Stimulated activated CD8-positive, alpha-beta memory T cell treated with anti-CD3 and anti-CD28 coated beads, Interleukin-7, amount 100 ng/mL, for 24 hours (primary cell): Measurements from ENCODE around the gene NXN.
A peak's percentile ranks its signal among the peaks of the same experiment; 100 is the strongest.
"Not testable (repeated sequence)": the region's sequence is repeated elsewhere in the genome, so short reads cannot be mapped to it uniquely, and the experiment has no call there.

Experiments
- DNase-seq: peaks from one replicate; pipeline ENCODE4 v3.0.0-alpha.2; 2020; ENCODE audit warnings: low read depth

Gene NXN

GRCh38 chr17:760371-760770, 219.2 kb downstream of the NXN start:
- DNase-seq: no peak

GRCh38 chr17:759964-760363, 219.6 kb downstream of the NXN start:
- DNase-seq: no peak

GRCh38 chr17:756010-756567, 223.5 kb downstream of the NXN start:
- DNase-seq: not testable (repeated sequence)

- DNase-seq: not testable (repeated sequence)
These were observed 224.1 kb downstream of the NXN start for GRCh38 chr17:755319-755961.

- no peak for DNase-seq
These were observed 226.2 kb downstream of the NXN start for GRCh38 chr17:753418-753817.

GRCh38 chr17:752620-753219, 226.9 kb downstream of the NXN start:
- no peak for DNase-seq

GRCh38 chr17:752002-752619, 227.5 kb downstream of the NXN start, which contains the start of gene GEMIN4:
GEMIN4 (minus strand) TSS chr17:752264; CDS start chr17:752142, 122 bp downstream.
- peak; percentile 97 for DNase-seq

GRCh38 chr17:751269-752001, 228.1 kb downstream of the NXN start:
- no peak for DNase-seq

- no peak for DNase-seq
These were observed 229.0 kb downstream of the NXN start for GRCh38 chr17:750431-751037.

GRCh38 chr17:749359-749758, 230.2 kb downstream of the NXN start:
- not testable (repeated sequence) for DNase-seq
